Measurements from ENCODE around the gene LUZP4.

GRCh38 chrX:115348446-115349225 lies 59.1 kb downstream of the LUZP4 start:
- TF ChIP-seq CTCF (IDR thresholded peaks at IDR 0.05) (no peak), POLR2AphosphoS5 (IDR thresholded peaks at IDR 0.05) (no peak)

Data from prostate gland (tissue), 2 donors.